Lung (tissue), 12 donors: ENCODE data around the gene CEBPZ. TPM values are rescaled to one million over a fixed set of nuclear protein-coding genes. Genes with fewer than 3 reads are reported as not detected.
"Not testable (repeated sequence)": the region's sequence is repeated elsewhere in the genome, so short reads cannot be mapped to it uniquely, and the experiment has no call there.

Experiments
- ATAC-seq: fragments of 200-7000 bp; cut with Tn5 transposase; one replicate; pipeline ENCODE4 v1.9.1; 2020; ENCODE audit warnings: moderate number of reproducible peaks; ENCODE audit not compliant: insufficient read depth, low FRiP score
- DNase-seq, 3 donors: peaks; one replicate each; pipeline ENCODE4 v3.0.0-alpha.2; 2013 to 2017
- H3K27ac ChIP-seq, 2 donors: one replicate each; pipeline ENCODE4 v1.5.1; 2013; ENCODE audit warnings: mild to moderate bottlenecking in 2 of 2, moderate library complexity in 2 of 2, control low read depth in 1 of 2, inconsistent platforms in 1 of 2, low read depth in 1 of 2, low read length in 1 of 2
- H3K27me3 ChIP-seq, 3 donors: one replicate each; pipeline ENCODE4 v1.5.1; 2013; ENCODE audit warnings: low read length in 2 of 3; ENCODE audit not compliant: control insufficient read depth in 3 of 3, insufficient read depth in 3 of 3
- H3K36me3 ChIP-seq, 4 donors: one replicate each; pipeline ENCODE4 v1.5.1; 2013; ENCODE audit warnings: low read length in 4 of 4, mild to moderate bottlenecking in 1 of 4, moderate library complexity in 1 of 4; ENCODE audit not compliant: control insufficient read depth in 4 of 4, insufficient read depth in 4 of 4
- H3K4me1 ChIP-seq, 5 donors: one replicate each; pipeline ENCODE4 v1.5.1; 2013; ENCODE audit warnings: low read length in 5 of 5, mild to moderate bottlenecking in 2 of 5, moderate library complexity in 1 of 5; ENCODE audit not compliant: control insufficient read depth in 5 of 5, insufficient read depth in 5 of 5
- H3K4me3 ChIP-seq: one replicate; pipeline ENCODE4 v1.5.1; 2013; ENCODE audit warnings: mild to moderate bottlenecking, control low read depth, moderate library complexity
- H3K9ac ChIP-seq, 2 donors: one replicate each; pipeline ENCODE4 v1.5.1; 2013; ENCODE audit warnings: low read length in 2 of 2, control low read depth in 1 of 2; ENCODE audit not compliant: insufficient read depth in 1 of 2
- H3K9me3 ChIP-seq, 4 donors: one replicate each; pipeline ENCODE4 v1.5.1; 2013; ENCODE audit warnings: low read length in 3 of 4, mild to moderate bottlenecking in 1 of 4, moderate library complexity in 1 of 4; ENCODE audit not compliant: control insufficient read depth in 4 of 4, insufficient read depth in 3 of 4
- WGBS, 2 donors: extraction: QIAGEN DNeasy Blood & Tissue Kit; methylation state at CpG; one replicate each; pipeline ENCODE4 v1.1.7; 2013; 5-methylcytosine and 5-hydroxymethylcytosine counted together
- polyA plus RNA-seq, 2 donors: library from polyadenylated mRNA; stranded (reverse); fragments of 200-250 nt; gene quantifications; one replicate each; pipeline ENCODE4 v1.2.1, GENCODE V29; 2013
- total RNA-seq, 2 donors: library from RNA; depleted of rRNA in 1 of 2; stranded (reverse); fragments of >200 nt in 1 of 2; gene quantifications; one replicate each; pipeline ENCODE4 v1.2.1, GENCODE V29; 2014 to 2021
- TF ChIP-seq, protein P1 (sequence below): IDR thresholded peaks from 2 replicates; pipeline ENCODE4 v1.5.1; 2012; ENCODE audit warnings: mild to moderate bottlenecking; ENCODE audit errors: control extremely low read depth, extremely low read depth
- donor health status: control.
- donor health status: control.
- donor health status: Bipolar disorder and iron deficiency.
- donor health status: healthy.
- donor health status: DM: yes; HTN: yes; CAD: no.

Gene CEBPZ
- total and polyA plus RNA-seq, 4 donors: 36.7 to 66.7 (median 45.0) TPM

GRCh38 chr2:37226863-37227262 is 4.5 kb downstream of the CEBPZ start:
- H3K27me3 ChIP-seq: no peaks in the 10 kb centered on the region
- no peak overlapping the region for H3K9ac ChIP-seq
- H3K36me3 ChIP-seq: peaks cover 9 to 25% (median 21%) of the 10 kb centered on the region in 4 donors
- no peak overlapping the region for H3K4me3 ChIP-seq
- ATAC-seq: no peak
- DNase-seq: no peak
- 97 to 98% methylated on average over 4 of the region's 4 CpGs for WGBS, 2 donors
- TF ChIP-seq, protein P1, sequence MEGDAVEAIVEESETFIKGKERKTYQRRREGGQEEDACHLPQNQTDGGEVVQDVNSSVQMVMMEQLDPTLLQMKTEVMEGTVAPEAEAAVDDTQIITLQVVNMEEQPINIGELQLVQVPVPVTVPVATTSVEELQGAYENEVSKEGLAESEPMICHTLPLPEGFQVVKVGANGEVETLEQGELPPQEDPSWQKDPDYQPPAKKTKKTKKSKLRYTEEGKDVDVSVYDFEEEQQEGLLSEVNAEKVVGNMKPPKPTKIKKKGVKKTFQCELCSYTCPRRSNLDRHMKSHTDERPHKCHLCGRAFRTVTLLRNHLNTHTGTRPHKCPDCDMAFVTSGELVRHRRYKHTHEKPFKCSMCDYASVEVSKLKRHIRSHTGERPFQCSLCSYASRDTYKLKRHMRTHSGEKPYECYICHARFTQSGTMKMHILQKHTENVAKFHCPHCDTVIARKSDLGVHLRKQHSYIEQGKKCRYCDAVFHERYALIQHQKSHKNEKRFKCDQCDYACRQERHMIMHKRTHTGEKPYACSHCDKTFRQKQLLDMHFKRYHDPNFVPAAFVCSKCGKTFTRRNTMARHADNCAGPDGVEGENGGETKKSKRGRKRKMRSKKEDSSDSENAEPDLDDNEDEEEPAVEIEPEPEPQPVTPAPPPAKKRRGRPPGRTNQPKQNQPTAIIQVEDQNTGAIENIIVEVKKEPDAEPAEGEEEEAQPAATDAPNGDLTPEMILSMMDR: no peak
- H3K4me1 ChIP-seq: peaks cover 3 to 23% (median 9%) of the 10 kb centered on the region in 5 donors
- H3K9me3 ChIP-seq: no peaks in the 10 kb centered on the region
- no peak overlapping the region for H3K27ac ChIP-seq

DNA sequence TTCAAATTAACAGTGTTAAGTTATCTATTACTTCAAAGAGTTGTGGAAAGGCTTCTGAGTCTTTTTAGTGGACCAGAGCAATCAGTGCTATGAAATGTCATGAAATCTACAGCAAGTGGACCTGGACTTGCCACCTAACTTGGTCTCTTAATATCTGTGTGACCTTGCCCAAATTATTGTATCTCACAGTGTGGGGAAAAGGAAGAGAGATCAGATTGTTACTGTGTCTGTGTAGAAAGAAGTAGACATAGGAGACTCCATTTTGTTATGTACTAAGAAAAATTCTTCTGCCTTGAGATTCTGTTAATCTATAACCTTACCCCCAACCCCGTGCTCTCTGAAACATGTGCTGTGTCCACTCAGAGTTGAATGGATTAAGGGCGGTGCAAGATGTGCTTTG is 6.3 kb downstream of the CEBPZ start:
- not testable (repeated sequence) for DNase-seq, ATAC-seq, H3K27ac ChIP-seq, H3K27me3 ChIP-seq, H3K9ac ChIP-seq, H3K4me3 ChIP-seq, H3K9me3 ChIP-seq
- Histone ChIP-seq H3K4me1 (peaks cover 3 to 18% (median 7%) of the 10 kb centered on the region in 5 donors), H3K36me3 (peaks cover 17 to 32% (median 24%) of the 10 kb centered on the region in 4 donors)
- WGBS, 2 donors: no CpG with 5 or more reads among the region's 2 CpGs

- Histone ChIP-seq H3K27ac (no peak overlapping the region), H3K4me3 (no peak overlapping the region), H3K36me3 (peaks cover 17 to 32% (median 26%) of the 10 kb centered on the region in 4 donors), H3K9ac (no peak overlapping the region), H3K9me3 (no peaks in the 10 kb centered on the region), H3K27me3 (no peaks in the 10 kb centered on the region), H3K4me1 (peaks cover 0 to 11% (median 0%) of the 10 kb centered on the region in 5 donors)
- no peak for ATAC-seq
- 92 to 93% methylated on average over 1 of the region's 1 CpG for WGBS, 2 donors
- DNase-seq: no peak
- TF ChIP-seq, protein P1: no peak
Measured at GRCh38 chr2:37224063-37224462, 7.3 kb downstream of the CEBPZ start.

GRCh38 chr2:37223131-37223530 is 8.3 kb downstream of the CEBPZ start:
- Histone ChIP-seq H3K27me3 (no peaks in the 10 kb centered on the region), H3K9me3 (no peaks in the 10 kb centered on the region), H3K4me3 (no peak overlapping the region), H3K27ac (no peak overlapping the region), H3K36me3 (peaks cover 15 to 29% (median 25%) of the 10 kb centered on the region in 4 donors), H3K4me1 (peaks cover 0 to 11% (median 0%) of the 10 kb centered on the region in 5 donors), H3K9ac (no peak overlapping the region)
- no peak for ATAC-seq
- DNase-seq: no peak
- TF ChIP-seq, protein P1: no peak
- WGBS, 2 donors: 97% methylated on average over 4 of the region's 4 CpGs
